SU-DHL-6 (cell line): ENCODE results near the gene PDLIM7.

Source experiments
- H2AFZ ChIP-seq: fragments of 200-600 bp; sonication (generic); 2 replicates; pipeline ENCODE4 v1.6.1; 2014; ENCODE audit warnings: low read depth, mild to moderate bottlenecking, moderate library complexity, mixed read lengths, antibody characterized with exemption, low read length; ENCODE audit not compliant: severe bottlenecking
- H3F3A ChIP-seq: fragments of 200-600 bp; shearing (Covaris generic); 2 replicates; pipeline ENCODE4 v1.6.0; 2016; ENCODE audit warnings: antibody characterized with exemption, mild to moderate bottlenecking; ENCODE audit not compliant: insufficient read depth
- H3K27ac ChIP-seq: fragments of 200-600 bp; sonication (generic); 2 replicates; pipeline ENCODE4 v1.5.1; 2016; ENCODE audit warnings: low read depth, mild to moderate bottlenecking, low read length, moderate library complexity, mixed read lengths
- H3K27me3 ChIP-seq: fragments of 200-600 bp; sonication (generic), shearing (Covaris generic); 2 replicates; pipeline ENCODE4 v1.6.0; 2014; ENCODE audit warnings: mild to moderate bottlenecking, low read length
- H3K36me3 ChIP-seq: fragments of 200-600 bp; sonication (generic); 2 replicates; pipeline ENCODE4 v1.6.1; 2014; ENCODE audit warnings: mild to moderate bottlenecking, low read length, mixed read lengths
- H3K4me2 ChIP-seq: fragments of 300-600, 200-600 bp; shearing (Covaris generic), sonication (generic); 2 replicates; pipeline ENCODE4 v1.6.0; 2014; ENCODE audit warnings: low read length, low read depth, mild to moderate bottlenecking; ENCODE audit not compliant: poor library complexity, severe bottlenecking
- H3K4me3 ChIP-seq: fragments of 200-600 bp; sonication (generic); 2 replicates; pipeline ENCODE4 v1.5.1; 2014; ENCODE audit warnings: antibody characterized with exemption, low read length, mild to moderate bottlenecking, mixed read lengths; ENCODE audit not compliant: insufficient read depth, poor library complexity, severe bottlenecking
- H3K79me2 ChIP-seq: fragments of 200-600 bp; sonication (generic); 2 replicates; pipeline ENCODE4 v1.6.1; 2014; ENCODE audit warnings: mild to moderate bottlenecking, low read length, moderate library complexity; ENCODE audit not compliant: insufficient read depth
- H3K9ac ChIP-seq: fragments of 200-600 bp; sonication (generic); 2 replicates; pipeline ENCODE4 v1.7.0; 2014; ENCODE audit warnings: mild to moderate bottlenecking, low read length
- H3K9me2 ChIP-seq: fragments of 200-600 bp; sonication (generic); replicated peaks from 2 replicates; pipeline ENCODE4 v1.6.1; 2014; ENCODE audit warnings: low read length; ENCODE audit not compliant: insufficient read depth
- H3K9me3 ChIP-seq: fragments of 200-600 bp; sonication (generic); 2 replicates; pipeline ENCODE4 v1.6.1; 2014; ENCODE audit warnings: low read length, mixed read lengths; ENCODE audit not compliant: insufficient read depth
- H4K20me1 ChIP-seq: fragments of 200-600 bp; sonication (generic); 2 replicates; pipeline ENCODE4 v1.6.1; 2014; ENCODE audit warnings: low read depth, mild to moderate bottlenecking, antibody characterized with exemption, low read length, moderate library complexity, mixed read lengths
- EZH2phosphoT487 ChIP-seq: fragments of 200-600 bp; sonication (generic), shearing (Covaris generic); conservative IDR thresholded peaks from 2 replicates; pipeline ENCODE4 v1.6.1; 2018; ENCODE audit warnings: mild to moderate bottlenecking, antibody characterized with exemption, low read length, moderate library complexity, mixed read lengths
- TF ChIP-seq, protein P1 (sequence below): fragments of 200-600 bp; sonication (generic); IDR thresholded peaks from one replicate; pipeline ENCODE4 v1.5.1; 2017; ENCODE audit warnings: antibody characterized with exemption, mild to moderate bottlenecking, low read length, moderate library complexity; ENCODE audit not compliant: insufficient read depth, poor library complexity, severe bottlenecking

The PDLIM7 gene

DNA sequence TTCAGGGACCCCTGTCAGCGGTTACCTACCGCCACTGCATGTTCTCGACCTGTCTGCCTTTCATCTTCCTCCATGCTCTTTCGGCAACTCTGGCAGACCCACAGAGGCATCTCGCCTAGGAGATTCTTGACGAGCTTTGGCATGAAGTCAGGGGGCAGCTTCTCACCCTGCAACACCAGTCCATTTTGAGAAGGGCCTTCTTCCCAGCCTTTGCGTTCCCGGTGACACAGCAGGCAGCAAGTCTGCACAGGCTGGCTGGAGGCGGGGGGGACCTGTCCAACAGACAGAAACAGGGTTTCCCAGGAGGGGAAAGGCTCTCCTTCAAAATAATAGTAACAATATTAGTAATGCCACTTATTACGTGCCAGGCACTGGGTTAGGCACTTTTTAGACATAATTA lies 41.5 kb upstream of the PDLIM7 start:
- Histone ChIP-seq H3K9me2 (no peaks in the 10 kb centered on the region), H3K9ac (no peak overlapping the region), H3K27me3 (no peaks in the 10 kb centered on the region), H3K9me3 (no peaks in the 10 kb centered on the region), H3K27ac (no peak overlapping the region), H3K4me3 (no peak overlapping the region), H3K4me2 (no peak overlapping the region), H3K79me2 (peaks cover 48% of the 10 kb centered on the region; the same call in 1 of the 2 replicates), H2AFZ (no peak overlapping the region), H3K36me3 (peaks cover 17% of the 10 kb centered on the region; the same call in 1 of the 2 replicates), H3F3A (no peaks in the 10 kb centered on the region), H4K20me1 (no peaks in the 10 kb centered on the region)
- TF ChIP-seq, protein P1, sequence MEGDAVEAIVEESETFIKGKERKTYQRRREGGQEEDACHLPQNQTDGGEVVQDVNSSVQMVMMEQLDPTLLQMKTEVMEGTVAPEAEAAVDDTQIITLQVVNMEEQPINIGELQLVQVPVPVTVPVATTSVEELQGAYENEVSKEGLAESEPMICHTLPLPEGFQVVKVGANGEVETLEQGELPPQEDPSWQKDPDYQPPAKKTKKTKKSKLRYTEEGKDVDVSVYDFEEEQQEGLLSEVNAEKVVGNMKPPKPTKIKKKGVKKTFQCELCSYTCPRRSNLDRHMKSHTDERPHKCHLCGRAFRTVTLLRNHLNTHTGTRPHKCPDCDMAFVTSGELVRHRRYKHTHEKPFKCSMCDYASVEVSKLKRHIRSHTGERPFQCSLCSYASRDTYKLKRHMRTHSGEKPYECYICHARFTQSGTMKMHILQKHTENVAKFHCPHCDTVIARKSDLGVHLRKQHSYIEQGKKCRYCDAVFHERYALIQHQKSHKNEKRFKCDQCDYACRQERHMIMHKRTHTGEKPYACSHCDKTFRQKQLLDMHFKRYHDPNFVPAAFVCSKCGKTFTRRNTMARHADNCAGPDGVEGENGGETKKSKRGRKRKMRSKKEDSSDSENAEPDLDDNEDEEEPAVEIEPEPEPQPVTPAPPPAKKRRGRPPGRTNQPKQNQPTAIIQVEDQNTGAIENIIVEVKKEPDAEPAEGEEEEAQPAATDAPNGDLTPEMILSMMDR: no peak
- no peak for TF ChIP-seq EZH2phosphoT487

DNA sequence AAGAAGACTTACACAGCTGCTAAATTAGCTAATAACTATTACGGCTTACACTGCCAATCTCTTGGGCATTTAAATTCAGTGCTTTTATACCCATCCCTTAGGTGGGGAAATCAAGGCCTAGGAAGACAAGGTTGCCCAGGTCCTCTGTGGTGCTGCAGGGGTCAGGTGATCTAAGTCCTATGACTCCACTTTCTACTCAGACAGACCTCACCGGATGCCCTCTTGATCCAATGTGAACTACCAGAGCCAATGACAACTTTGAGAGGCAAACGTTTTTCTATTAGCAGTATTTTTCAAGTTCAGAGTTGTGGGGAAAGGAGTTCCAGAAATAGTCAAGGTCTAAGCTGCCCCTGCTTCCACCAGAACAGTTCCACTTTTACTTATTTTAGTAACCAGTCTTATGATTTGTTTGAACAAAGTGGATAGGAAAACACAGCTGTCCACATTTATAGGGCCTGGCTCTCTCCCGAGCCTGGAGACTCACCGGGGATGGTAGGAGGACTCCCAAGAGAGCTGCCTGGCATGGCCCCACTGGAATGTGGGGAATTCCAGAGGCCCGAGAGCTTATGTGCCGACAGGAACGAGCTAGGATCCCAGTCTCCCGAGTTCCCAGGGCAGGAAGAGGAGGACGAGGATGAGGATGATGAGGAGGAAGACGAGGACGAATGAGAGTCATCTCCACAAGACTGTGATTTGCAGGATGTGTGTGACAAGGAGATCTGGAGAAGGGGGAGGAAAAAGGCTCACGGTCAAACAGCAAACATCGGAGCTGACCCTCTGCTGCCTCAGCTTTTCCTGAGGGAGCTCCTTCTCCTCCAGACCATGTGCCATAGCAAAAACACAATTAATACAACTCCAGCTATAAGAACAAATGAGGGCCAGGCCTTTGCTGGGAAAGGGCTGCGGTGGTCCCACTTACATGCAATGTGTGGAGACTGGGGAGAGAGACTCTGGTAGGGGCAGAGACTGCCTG lies 40.3 kb upstream of the PDLIM7 start:
- Histone ChIP-seq H3K4me2 (no peak overlapping the region), H3K9me2 (no peaks in the 10 kb centered on the region), H3K27me3 (no peaks in the 10 kb centered on the region), H2AFZ (no peak overlapping the region), H4K20me1 (no peaks in the 10 kb centered on the region), H3K79me2 (peaks cover 36% of the 10 kb centered on the region; the same call in 1 of the 2 replicates), H3K27ac (no peak overlapping the region), H3K9me3 (no peaks in the 10 kb centered on the region), H3K4me3 (no peak overlapping the region), H3K9ac (no peak overlapping the region), H3K36me3 (peaks cover 17% of the 10 kb centered on the region), H3F3A (no peaks in the 10 kb centered on the region)
- no peak for TF ChIP-seq EZH2phosphoT487
- TF ChIP-seq, protein P1: no peak

DNA sequence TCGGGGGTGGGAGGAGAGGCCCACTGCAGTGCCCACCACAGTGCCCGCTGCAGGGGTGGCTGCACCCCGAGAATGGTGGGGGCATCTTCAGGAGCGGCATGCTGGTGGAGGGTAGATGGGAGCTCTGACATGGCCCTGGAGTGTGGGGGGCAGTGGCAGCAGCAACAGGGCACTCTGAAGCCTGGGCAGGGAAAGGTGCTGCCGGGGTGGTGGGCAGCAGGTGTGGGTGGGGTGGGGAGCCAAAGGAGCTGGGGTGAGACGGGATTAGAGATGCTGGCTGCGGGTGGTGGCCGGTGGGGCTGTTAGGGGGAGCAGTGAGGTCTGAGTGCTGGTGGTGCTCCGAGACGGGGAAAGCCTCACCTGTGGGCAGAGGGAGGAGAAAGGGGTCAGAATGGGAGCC lies 39.0 kb upstream of the PDLIM7 start:
- H3K9me2 ChIP-seq: no peaks in the 10 kb centered on the region
- no peak overlapping the region for H3K4me2 ChIP-seq
- H3K4me3 ChIP-seq: no peak overlapping the region
- no peak overlapping the region for H2AFZ ChIP-seq
- no peak overlapping the region for H3K27ac ChIP-seq
- TF ChIP-seq EZH2phosphoT487: no peak
- TF ChIP-seq, protein P1: no peak
- H3K27me3 ChIP-seq: no peaks in the 10 kb centered on the region
- H3K9me3 ChIP-seq: no peaks in the 10 kb centered on the region
- H4K20me1 ChIP-seq: no peaks in the 10 kb centered on the region
- no peak overlapping the region for H3K9ac ChIP-seq
- H3K79me2 ChIP-seq: peaks cover 24% of the 10 kb centered on the region; the same call in 1 of the 2 replicates
- peaks cover 17% of the 10 kb centered on the region for H3K36me3 ChIP-seq
- H3F3A ChIP-seq: no peaks in the 10 kb centered on the region
